GM19351 (cell line): ENCODE data around the gene REM1.
A peak's percentile ranks its signal among the peaks of the same experiment; 100 is the strongest.
"Not testable (repeated sequence)": the region's sequence is repeated elsewhere in the genome, so short reads cannot be mapped to it uniquely, and the experiment has no call there.

ENCODE experiments used
- ATAC-seq: cut with Tn5 transposase; IDR thresholded peaks from one replicate; pipeline ENCODE4 v1.9.1; 2021; ENCODE audit warnings: mild to moderate bottlenecking, moderate library complexity; ENCODE audit not compliant: unreplicated experiment

Gene REM1, protein sequence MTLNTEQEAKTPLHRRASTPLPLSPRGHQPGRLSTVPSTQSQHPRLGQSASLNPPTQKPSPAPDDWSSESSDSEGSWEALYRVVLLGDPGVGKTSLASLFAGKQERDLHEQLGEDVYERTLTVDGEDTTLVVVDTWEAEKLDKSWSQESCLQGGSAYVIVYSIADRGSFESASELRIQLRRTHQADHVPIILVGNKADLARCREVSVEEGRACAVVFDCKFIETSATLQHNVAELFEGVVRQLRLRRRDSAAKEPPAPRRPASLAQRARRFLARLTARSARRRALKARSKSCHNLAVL

DNA sequence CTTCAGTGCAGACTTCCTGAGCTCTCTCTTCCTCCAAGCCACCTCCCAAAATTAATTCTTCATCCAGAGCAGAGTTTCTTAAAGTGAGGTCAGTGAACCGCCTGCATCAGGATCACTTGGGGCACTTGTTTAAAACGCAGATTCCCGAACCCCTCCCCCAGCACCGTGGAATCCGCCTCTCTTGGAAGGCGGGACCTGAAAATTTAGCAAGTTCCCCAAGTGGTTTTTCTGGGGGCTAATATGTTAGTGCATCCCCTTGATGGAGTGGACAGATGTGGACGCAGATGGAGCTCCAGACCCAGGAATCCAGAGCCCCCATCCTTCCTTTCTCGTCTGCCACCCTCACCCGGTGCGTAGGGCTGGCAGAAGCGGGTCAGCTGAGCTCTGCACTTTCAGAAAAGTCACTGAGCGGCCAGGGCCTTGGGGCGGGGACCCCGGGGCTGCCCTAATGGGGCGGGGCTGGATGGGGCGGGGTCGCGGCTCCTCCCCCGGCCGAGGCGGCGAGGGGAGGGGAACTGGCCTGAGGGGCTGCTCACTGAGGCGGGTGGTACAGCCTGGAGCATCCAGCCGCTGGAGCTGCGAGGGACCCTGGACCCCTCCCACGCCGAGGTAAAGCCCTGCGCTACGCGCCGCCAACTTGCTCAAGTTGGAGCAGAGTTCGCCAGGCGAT is at the start of gene REM1, which contains the start of gene DEFB124:
TSS of gene REM1 (plus strand) at position 531 of the 670 bp plus-strand sequence. CDS start 1,158 bp downstream, outside the sequence.
TSS of gene DEFB124 (minus strand) at position 370 of the 670 bp plus-strand sequence. CDS start 2,114 bp downstream, outside the sequence.
- ATAC-seq: no peak

DNA sequence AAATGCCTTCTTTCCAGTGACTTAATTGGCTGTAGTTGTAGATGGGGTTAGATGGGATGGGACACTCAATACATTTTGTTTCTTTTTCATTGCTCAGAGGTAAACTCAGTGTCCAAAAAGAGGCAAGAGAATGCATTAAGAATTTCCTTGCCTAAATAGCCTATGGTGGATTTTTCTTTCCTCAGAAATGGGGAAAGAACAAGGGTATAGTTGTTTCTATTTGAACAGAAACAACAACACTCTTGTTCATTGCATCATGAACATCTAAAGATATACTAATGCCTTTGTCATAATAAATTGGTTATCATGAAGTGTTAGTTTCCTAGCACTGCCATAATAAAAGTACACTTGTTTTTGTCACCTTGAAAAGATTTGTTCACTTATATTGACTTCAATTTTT is 49.3 kb upstream of the REM1 start:
- no peak for ATAC-seq

- not testable (repeated sequence) for ATAC-seq
Observed at GRCh38 chr20:31426891-31427551, 48.1 kb upstream of the REM1 start.

GRCh38 chr20:31427576-31427975 is 47.5 kb upstream of the REM1 start:
- ATAC-seq: not testable (repeated sequence)

GRCh38 chr20:31430568-31431115 is 44.4 kb upstream of the REM1 start:
- no peak for ATAC-seq

- no peak for ATAC-seq
Observed at GRCh38 chr20:31440012-31440659, 35.0 kb upstream of the REM1 start, which contains the start of gene DEFB123. Gene DEFB123, plus strand, starts transcription at chr20:31440632. Its CDS starts 67 bp downstream, at chr20:31440699.

DNA sequence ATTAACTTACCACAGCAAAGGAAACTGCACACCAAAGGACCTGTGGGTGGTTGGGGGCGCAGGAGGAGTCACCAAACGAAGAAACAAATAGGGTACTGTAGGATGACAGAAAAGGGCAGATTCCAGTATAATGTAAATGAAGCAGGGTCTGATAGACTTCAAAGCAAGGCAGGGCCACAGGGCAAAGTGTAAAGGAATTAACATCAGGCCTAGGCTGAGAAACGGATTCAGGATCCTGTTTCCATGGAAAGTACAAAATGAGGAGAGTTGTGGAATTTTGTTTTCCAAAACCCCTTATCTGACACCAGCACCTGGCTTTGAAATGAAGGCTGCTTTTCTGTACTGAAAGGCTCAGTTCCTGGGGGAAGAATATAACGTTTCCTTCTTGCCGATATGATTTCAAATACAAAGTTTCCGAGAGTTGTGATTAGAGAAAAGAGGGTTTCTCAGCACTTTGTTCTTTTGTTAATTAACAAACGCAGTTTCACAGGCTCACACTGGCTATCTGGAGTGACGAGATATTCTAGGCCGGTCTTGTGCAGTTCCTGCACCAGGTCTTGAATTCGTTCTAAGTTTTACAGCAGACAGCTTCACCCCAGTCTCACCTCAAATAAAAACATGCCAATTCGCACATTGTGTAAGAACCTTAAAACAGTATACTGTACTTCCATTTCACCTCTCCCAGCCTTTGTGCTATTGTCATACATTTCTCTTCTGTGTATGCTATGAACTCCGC is 28.8 kb upstream of the REM1 start:
- no peak for ATAC-seq

- ATAC-seq: no peak
Observed at GRCh38 chr20:31449511-31450414, 25.3 kb upstream of the REM1 start.

DNA sequence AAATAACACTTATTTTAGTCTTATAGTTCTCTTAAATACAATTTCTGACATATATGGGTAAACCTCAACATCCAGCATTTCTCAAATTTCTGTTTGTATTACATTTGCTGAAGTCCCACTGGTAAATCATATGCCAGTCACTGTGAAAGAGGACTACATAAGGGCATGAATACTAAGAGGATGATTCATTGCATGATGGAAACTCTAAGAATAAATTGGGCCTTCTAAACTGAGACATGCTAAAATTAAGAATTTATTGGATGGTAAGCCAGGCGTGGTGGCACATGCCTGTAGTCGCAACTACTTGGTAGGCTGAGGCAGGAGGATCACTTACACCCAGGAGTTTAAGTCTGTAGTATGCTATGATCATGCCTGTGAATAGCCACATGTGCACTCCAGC is 22.5 kb upstream of the REM1 start:
- no peak for ATAC-seq

DNA sequence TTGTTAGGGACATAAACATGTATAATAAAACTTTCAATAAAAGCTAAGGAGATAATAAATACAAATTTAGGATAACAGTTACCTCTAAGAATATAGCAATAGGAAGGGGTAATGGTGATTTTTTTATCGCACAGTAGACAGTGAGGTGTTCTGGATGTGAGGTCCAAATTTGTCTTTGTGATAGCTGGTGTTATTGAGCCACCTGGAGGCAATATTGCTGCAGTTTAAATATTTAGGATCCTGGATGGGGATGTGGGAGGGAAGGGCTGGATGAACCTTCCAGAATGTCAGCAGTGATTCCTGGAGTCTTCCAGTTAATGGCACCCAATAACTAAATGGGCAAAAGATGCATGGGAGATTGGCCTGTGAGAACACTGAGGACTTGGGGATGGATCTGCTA is 20.7 kb upstream of the REM1 start:
- no peak for ATAC-seq

DNA sequence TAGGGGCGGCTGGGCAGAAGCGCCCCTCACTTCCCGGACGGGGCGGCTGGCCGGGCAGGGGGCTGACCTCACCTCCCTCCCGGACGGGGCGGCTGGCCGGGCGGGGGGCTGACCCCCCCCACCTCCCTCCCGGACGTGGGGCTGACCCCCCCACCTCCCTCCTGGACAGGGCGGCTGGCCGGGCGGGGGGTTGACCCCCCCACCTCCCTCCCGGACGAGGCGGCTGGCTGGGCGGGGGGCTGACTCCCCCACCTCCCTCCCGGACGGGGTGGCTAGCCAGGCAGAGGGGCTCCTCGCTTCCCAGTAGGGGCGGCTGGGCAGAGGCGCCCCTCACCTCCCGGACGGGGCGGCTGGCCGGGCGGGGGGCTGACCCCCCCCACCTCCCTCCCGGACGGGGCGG is 4.1 kb upstream of the REM1 start:
- not testable (repeated sequence) for ATAC-seq

GRCh38 chr20:31472395-31473330 is 2.4 kb upstream of the REM1 start:
- no peak for ATAC-seq

DNA sequence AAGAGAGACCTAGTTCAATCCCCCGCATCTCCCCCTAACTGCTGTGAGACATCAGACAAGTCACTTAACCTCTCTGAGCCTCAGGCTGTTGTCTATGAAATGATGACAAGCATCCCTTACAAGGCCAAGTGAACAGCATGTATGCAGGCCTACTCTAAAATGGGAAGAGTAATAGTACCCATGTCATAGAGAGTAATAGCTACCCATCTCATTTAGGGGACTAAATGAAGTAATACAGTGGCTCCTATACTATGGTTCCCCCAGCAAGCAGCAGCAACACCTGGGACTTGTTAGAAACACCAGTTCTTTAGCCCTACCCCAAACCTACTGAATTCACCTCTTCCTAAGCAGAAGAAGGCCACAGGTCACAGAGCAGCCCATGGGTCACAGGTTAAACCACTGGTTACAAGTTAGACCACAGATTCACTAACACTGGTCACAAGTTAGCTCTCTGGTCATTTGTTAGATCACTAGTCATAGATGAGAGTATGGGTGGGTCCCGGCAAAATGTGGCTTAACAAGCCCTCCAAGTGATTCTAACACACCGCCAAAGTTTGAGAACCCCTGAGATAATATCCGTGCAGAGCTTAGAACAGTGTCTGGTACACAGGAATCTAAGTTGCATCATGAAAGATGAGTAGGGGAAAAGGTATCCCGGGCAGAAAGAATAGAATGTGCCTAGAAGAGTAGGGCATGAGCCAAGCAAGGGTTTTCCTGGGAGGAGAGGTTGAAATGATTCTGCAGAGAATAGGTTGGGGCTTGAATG is 1.6 kb upstream of the REM1 start:
- ATAC-seq: peak; percentile 28

- peak; percentile 90 for ATAC-seq
Observed at GRCh38 chr20:31474097-31474436, 1.0 kb upstream of the REM1 start.

GRCh38 chr20:31475472-31476293 is 595 bp downstream of the REM1 start:
- ATAC-seq: no peak

DNA sequence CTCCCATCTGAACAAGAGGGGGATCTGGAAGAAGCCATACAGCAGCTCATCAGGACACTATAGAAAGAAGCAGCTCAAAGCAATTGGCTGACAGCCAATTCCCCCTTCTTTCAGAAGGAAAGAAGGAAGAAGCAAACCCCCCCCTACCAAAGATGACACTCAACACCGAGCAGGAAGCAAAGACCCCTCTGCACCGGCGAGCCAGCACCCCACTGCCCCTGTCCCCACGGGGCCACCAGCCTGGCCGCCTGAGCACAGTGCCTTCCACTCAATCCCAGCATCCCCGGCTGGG is 1.2 kb downstream of the REM1 start:
- ATAC-seq: no peak
